ENCODE data around the gene CASTOR1. TPM values are rescaled to one million over a fixed set of nuclear protein-coding genes. Genes with fewer than 3 reads are reported as not detected.

CASTOR1 gene
- total RNA-seq, 1 experiment from 2014 or later, result 2.0 TPM

DNA sequence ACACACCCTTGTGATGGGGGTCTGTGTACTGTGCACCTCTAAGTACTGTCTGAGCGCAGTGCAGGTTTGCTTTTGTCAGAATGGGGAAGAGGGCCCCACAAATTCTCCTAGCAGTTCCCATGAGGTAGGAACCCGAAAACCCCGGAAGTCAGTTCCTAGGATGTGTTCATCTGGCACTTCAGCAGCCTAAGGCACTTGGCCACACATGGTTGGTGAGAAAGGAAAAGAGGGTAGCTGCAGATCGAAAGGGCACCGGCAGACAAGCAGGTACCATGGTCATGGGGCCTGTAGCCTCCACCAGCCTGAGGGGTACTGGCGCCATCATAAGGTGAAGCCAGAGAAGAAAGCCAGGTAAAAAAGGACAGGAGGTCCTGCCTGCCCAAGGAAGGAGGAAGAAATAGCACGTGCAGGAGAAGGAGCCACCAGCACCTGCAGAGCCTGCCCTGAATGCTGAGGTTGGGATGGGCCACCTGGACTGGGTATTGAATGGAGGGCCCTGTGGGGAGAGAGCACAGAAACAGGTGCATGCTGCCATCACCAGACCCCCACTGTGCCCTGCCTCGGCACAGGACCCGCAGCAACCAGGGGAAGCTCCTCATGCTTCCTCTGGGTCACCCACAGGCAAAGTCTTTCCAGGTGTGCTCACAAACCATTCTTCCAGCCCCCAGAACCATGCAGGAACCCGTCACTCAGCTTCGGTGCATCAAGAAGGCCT lies 8.1 kb upstream of the CASTOR1 start:
- intact Hi-C loops (cut with micrococcal nuclease; ENCODE audit: unreplicated experiment), result no loop called here
- ChIA-PET CTCF (no interaction called here), POLR2A (ENCODE audit: low non-redundant PET) (no interaction called here)
- TF ChIP-seq EZH2 (IDR thresholded peaks at IDR 0.05; ENCODE audit: borderline replicate concordance, low read depth, low read length, poor library complexity, severe bottlenecking), result no peak
- Histone ChIP-seq H3K27ac (ENCODE audit: low read depth, low read length, poor library complexity, severe bottlenecking) (no peak overlapping the region), H3K36me3 (ENCODE audit: insufficient read depth, low read length, poor library complexity, severe bottlenecking) (no peaks in the 10 kb centered on the region), H3K4me3 (ENCODE audit: low read depth, low read length, poor library complexity, severe bottlenecking) (no peak overlapping the region), H3K9me3 (ENCODE audit: low read depth, low read length, poor library complexity, severe bottlenecking) (no peaks in the 10 kb centered on the region), H3K4me1 (ENCODE audit: insufficient read depth, low read length, poor library complexity, severe bottlenecking) (no peaks in the 10 kb centered on the region), H3K27me3 (replicated peaks; ENCODE audit: insufficient read depth, low read depth, low read length, poor library complexity) (no peaks in the 10 kb centered on the region)
- BruUV-seq (replicated peaks), result no TSS peak
- DNase-seq (ENCODE audit: low spot score), result no peak

- H3K27ac ChIP-seq (ENCODE audit: low read depth, low read length, poor library complexity, severe bottlenecking), result no peak overlapping the region
- BruUV-seq (replicated peaks), result no TSS peak
- ChIA-PET POLR2A (ENCODE audit: low non-redundant PET) (no interaction called here), CTCF (no interaction called here)
- no peaks in the 10 kb centered on the region for H3K36me3 ChIP-seq (ENCODE audit: insufficient read depth, low read length, poor library complexity, severe bottlenecking)
- no peak for TF ChIP-seq EZH2 (IDR thresholded peaks at IDR 0.05; ENCODE audit: borderline replicate concordance, low read depth, low read length, poor library complexity, severe bottlenecking)
- TF ChIP-seq CTCF (conservative IDR thresholded peaks at IDR 0.05; ENCODE audit: low read depth, low read length), result no peak
- H3K4me3 ChIP-seq (ENCODE audit: low read depth, low read length, poor library complexity, severe bottlenecking), result no peak overlapping the region
- H3K4me1 ChIP-seq (ENCODE audit: insufficient read depth, low read length, poor library complexity, severe bottlenecking), result no peaks in the 10 kb centered on the region
- H3K27me3 ChIP-seq (replicated peaks; ENCODE audit: insufficient read depth, low read depth, low read length, poor library complexity), result no peaks in the 10 kb centered on the region
- H3K9me3 ChIP-seq (ENCODE audit: low read depth, low read length, poor library complexity, severe bottlenecking), result no peaks in the 10 kb centered on the region
- intact Hi-C loops (cut with micrococcal nuclease; ENCODE audit: unreplicated experiment), result no loop called here
- DNase-seq (ENCODE audit: low spot score), result no peak
Measured at GRCh38 chr22:30296833-30297232, 7.5 kb upstream of the CASTOR1 start.

- no TSS peak for BruUV-seq (replicated peaks)
- no peaks in the 10 kb centered on the region for H3K9me3 ChIP-seq (ENCODE audit: low read depth, low read length, poor library complexity, severe bottlenecking)
- H3K27ac ChIP-seq (ENCODE audit: low read depth, low read length, poor library complexity, severe bottlenecking), result no peak overlapping the region
- H3K4me3 ChIP-seq (ENCODE audit: low read depth, low read length, poor library complexity, severe bottlenecking), result no peak overlapping the region
- intact Hi-C loops (cut with micrococcal nuclease; ENCODE audit: unreplicated experiment), result no loop called here
- ChIA-PET POLR2A (ENCODE audit: low non-redundant PET) (no interaction called here), CTCF (no interaction called here)
- H3K36me3 ChIP-seq (ENCODE audit: insufficient read depth, low read length, poor library complexity, severe bottlenecking), result no peaks in the 10 kb centered on the region
- no peaks in the 10 kb centered on the region for H3K4me1 ChIP-seq (ENCODE audit: insufficient read depth, low read length, poor library complexity, severe bottlenecking)
- TF ChIP-seq CTCF (conservative IDR thresholded peaks at IDR 0.05; ENCODE audit: low read depth, low read length), result no peak
- no peak for TF ChIP-seq EZH2 (IDR thresholded peaks at IDR 0.05; ENCODE audit: borderline replicate concordance, low read depth, low read length, poor library complexity, severe bottlenecking)
- no peaks in the 10 kb centered on the region for H3K27me3 ChIP-seq (replicated peaks; ENCODE audit: insufficient read depth, low read depth, low read length, poor library complexity)
- no peak for DNase-seq (ENCODE audit: low spot score)
Measured at GRCh38 chr22:30296324-30296723, 7.0 kb upstream of the CASTOR1 start.

GRCh38 chr22:30295576-30295975 lies 6.3 kb upstream of the CASTOR1 start:
- intact Hi-C loops (cut with micrococcal nuclease; ENCODE audit: unreplicated experiment), result no loop called here
- no peak overlapping the region for H3K27ac ChIP-seq (ENCODE audit: low read depth, low read length, poor library complexity, severe bottlenecking)
- POLR2A ChIA-PET (ENCODE audit: low non-redundant PET), result no interaction called here
- DNase-seq (ENCODE audit: low spot score), result no peak
- BruUV-seq (replicated peaks), result no TSS peak
- no peaks in the 10 kb centered on the region for H3K36me3 ChIP-seq (ENCODE audit: insufficient read depth, low read length, poor library complexity, severe bottlenecking)
- CTCF ChIA-PET, result no interaction called here
- H3K27me3 ChIP-seq (replicated peaks; ENCODE audit: insufficient read depth, low read depth, low read length, poor library complexity), result no peaks in the 10 kb centered on the region
- peaks cover 7% of the 10 kb centered on the region for H3K4me1 ChIP-seq (ENCODE audit: insufficient read depth, low read length, poor library complexity, severe bottlenecking)
- no peaks in the 10 kb centered on the region for H3K9me3 ChIP-seq (ENCODE audit: low read depth, low read length, poor library complexity, severe bottlenecking)
- no peak overlapping the region for H3K4me3 ChIP-seq (ENCODE audit: low read depth, low read length, poor library complexity, severe bottlenecking)
- TF ChIP-seq EZH2 (IDR thresholded peaks at IDR 0.05; ENCODE audit: borderline replicate concordance, low read depth, low read length, poor library complexity, severe bottlenecking) (no peak), CTCF (conservative IDR thresholded peaks at IDR 0.05; ENCODE audit: low read depth, low read length) (no peak)
